Stimulated activated CD4-positive, alpha-beta T cell treated with anti-CD3 and anti-CD28 coated beads, Interleukin-15, amount 100 ng/mL, for 48 hours (primary cell): Measurements from ENCODE around the gene SHC3.

ENCODE experiments used
- DNase-seq, 2 donors: peaks; one replicate each; pipeline ENCODE4 v3.0.0-alpha.2; 2020; ENCODE audit warnings: low read depth in 2 of 2

Gene SHC3

GRCh38 chr9:88986776-88987175 is 191.8 kb downstream of the SHC3 start:
- no peak for DNase-seq

- no peak for DNase-seq
These were observed 193.0 kb downstream of the SHC3 start for GRCh38 chr9:88985616-88986015.

- DNase-seq = no peak
These were observed 194.1 kb downstream of the SHC3 start for GRCh38 chr9:88984543-88984883.

GRCh38 chr9:88983865-88984542 is 194.6 kb downstream of the SHC3 start:
- no peak for DNase-seq

- DNase-seq = no peak
These were observed 197.8 kb downstream of the SHC3 start for GRCh38 chr9:88980740-88981203.

DNA sequence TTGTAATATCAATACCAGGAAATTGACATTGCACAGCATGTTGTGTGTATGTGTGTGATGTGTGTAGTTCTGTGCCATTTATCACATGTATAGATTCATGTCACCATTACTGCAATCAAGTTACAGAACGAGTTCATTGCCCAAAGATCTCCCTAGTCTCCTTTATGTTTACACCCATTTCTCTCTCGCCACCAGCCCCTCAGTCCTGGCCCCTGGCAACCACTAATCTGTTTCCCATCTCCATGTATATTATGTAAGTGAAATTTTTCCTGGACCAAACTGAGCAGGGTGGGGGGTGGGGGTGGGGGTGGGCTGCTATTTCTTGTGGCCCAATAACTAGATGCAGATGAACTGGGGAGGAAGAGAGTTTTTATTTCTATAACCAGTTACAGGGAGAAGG is 198.8 kb downstream of the SHC3 start:
- no peak for DNase-seq

- no peak for DNase-seq
These were observed 199.6 kb downstream of the SHC3 start for GRCh38 chr9:88979021-88979420.

GRCh38 chr9:88978034-88978433 is 200.6 kb downstream of the SHC3 start:
- DNase-seq = no peak

- no peak for DNase-seq
These were observed 201.7 kb downstream of the SHC3 start for GRCh38 chr9:88976890-88977257.

GRCh38 chr9:88975966-88976889 is 202.4 kb downstream of the SHC3 start:
- no peak for DNase-seq

DNA sequence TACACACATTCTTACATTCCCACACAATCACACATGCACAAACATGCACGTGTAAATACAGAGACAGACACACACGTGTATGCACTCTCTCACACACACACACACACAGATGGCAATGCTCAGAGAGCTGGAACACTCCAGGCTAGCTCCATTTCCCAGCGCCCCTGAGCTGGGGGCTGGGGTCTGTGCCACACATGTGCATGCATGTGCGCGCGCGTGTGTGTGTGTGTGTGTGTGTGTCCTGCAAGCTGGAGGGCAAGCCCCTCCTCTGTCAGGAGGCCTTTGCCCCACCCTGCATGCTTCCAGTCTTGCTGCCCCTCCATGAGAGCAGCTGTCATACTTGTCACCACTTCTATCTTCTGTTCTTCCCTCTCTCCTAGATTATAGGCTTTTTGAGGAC is 204.0 kb downstream of the SHC3 start:
- DNase-seq = no peak

DNA sequence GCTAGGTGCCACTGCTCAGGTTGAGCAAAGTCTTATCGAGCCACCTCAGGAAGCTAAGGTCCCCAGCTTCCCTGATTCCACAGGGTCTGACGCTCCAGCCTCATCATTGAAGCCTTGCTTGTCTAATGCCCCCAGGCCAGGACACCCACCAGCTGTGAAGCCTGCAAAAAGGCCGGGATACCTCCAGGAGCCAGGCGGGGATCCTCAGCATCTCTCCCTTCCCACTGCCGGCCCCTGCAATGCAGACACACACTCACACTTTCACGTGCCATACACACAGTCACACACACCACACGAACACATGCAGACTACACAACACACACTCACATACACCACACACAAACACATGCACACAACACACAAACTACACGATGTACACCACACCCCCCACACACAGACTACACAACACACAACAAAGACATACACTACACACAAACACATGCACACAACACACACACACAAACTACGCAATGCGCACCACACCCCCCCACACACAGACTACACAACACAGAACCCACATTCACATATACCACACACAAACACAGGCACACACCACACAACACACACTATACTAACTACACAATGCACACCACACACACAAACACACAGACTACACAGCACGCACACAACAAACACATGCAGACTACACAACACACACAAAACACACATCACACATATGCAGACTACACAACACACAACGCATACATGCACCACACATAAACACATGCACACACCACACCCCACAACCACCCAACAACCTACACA is 205.2 kb downstream of the SHC3 start:
- no peak for DNase-seq

DNA sequence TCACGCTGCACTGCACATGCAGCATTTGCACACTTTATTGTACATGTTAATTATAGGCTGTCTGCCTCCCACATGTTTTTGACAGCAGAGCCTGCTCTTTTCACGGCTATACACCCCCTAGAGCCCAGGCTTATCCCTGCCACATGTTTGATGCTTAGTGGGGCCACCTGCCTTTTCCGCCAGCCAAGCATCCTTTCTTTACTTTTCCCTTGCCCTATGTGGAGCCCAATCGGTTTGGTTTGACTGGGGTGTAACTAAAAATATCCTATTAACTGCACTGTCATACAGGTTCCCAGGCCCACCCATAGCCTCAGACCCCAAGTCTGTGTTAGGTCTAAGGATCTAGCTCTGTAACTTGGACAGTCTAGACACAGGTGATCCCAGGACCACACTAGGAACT is 206.2 kb downstream of the SHC3 start:
- no peak for DNase-seq

- DNase-seq = no peak
These were observed 207.3 kb downstream of the SHC3 start for GRCh38 chr9:88971131-88971960.

DNA sequence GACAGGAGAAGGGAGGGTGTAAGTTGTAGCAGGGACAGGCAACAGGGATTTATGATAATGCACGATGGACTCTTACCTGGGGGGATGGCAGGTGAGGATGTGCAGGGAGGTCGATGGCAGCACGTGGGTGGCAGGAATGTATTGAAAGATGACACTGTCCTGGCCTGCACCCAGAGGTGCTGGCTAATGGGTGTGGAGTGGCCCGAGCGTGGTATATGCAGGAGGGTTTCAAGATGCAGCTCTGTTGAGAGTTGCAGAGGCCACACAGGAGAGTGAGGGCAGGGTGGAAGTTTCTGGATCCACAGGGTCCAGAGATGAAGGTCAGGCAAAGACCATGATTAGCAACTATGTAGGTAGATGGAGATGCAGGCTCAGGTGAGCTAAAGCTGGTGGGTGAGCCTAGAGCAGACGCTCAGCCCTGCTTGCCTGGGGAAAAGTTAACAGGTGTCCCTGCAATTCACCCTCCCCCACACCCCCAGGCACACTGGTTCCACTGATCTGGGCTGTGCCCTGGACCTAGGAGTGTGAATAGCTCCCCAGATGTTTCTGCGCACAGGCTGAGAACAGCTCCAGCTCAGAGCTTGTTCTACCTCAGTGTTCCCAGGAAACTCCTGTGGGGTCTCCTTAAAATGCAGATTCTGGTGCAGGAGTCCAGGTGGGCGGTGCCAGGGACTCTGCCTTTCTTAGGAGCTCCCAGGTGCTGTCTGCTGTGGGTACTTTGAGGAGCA is 208.8 kb downstream of the SHC3 start:
- no peak for DNase-seq

- DNase-seq = no peak
These were observed 209.8 kb downstream of the SHC3 start for GRCh38 chr9:88968799-88969198.

- no peak for DNase-seq
These were observed 211.5 kb downstream of the SHC3 start for GRCh38 chr9:88966894-88967676.

GRCh38 chr9:88965473-88965872 is 213.1 kb downstream of the SHC3 start:
- DNase-seq = no peak

DNA sequence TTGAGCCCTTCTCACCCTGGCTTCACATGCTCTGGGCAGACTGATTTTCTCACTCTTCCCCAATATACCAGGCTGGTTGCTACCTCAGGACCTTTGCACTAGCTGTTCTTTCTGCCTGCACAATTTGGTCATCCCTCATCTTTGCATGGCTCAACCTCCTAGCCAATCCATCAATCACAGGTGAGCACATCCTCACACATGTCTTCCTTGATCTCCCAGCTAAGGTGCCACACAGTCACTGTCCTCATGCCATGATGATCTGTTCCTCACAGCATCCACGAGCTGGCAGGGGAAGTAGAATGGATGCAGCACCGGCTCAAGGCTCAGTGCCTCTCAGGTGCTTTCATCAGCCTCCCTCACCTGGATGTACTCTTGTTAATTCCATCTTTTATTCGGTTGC is 218.0 kb downstream of the SHC3 start:
- DNase-seq = no peak
